Measurements from ENCODE around the gene FBXL16. TPM values are rescaled to one million over a fixed set of nuclear protein-coding genes. Genes with fewer than 3 reads are reported as not detected.

The FBXL16 gene
- total RNA-seq, 4 donors from 2014 or later, result 2.2 to 8.4 (median 3.7) TPM

DNA sequence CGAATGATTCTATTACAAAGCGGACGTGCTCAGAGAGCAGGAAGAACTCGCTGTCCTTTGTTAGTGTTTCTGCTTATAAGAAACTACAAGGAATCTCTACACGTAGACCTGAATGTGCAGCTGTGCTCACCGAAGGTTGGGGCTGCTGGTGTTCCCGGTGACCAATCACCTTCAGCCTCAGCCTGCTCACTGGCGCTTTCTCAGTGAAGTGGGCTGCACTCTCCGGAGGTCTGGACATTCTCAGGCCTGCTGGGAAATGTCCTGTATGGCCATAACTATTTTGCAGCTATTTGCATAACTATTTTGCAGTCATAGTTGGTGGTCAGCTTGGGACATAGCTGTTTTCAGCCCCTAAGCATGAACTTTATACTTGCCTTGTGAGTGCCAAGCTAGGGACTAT is 44.9 kb upstream of the FBXL16 start:
- H3K36me3 ChIP-seq, result no peaks in the 10 kb centered on the region
- H3K4me3 ChIP-seq, result no peak overlapping the region
- peaks cover 0 to 23% (median 0%) of the 10 kb centered on the region in 3 donors for H3K4me1 ChIP-seq
- TF ChIP-seq CTCF (IDR thresholded peaks at IDR 0.05) (no peak), POLR2A (IDR thresholded peaks at IDR 0.05) (no peak)
- WGBS, 2 donors, result 55 to 67% methylated on average over 7 to 9 of the region's 9 CpGs
- H3K27ac ChIP-seq, result no peak overlapping the region
- peaks cover 0 to 53% (median 0%) of the 10 kb centered on the region in 4 donors for H3K27me3 ChIP-seq
- H3K9me3 ChIP-seq, result no peaks in the 10 kb centered on the region
- no peak for DNase-seq
- intact Hi-C loops (cut with DNase I), result no loop called here

- TF ChIP-seq CTCF (IDR thresholded peaks at IDR 0.05) (no peak), POLR2A (IDR thresholded peaks at IDR 0.05) (no peak)
- Histone ChIP-seq H3K4me1 (peaks cover 0 to 14% (median 0%) of the 10 kb centered on the region in 3 donors), H3K27me3 (peaks cover 0 to 45% (median 0%) of the 10 kb centered on the region in 4 donors), H3K4me3 (no peak overlapping the region), H3K9me3 (no peaks in the 10 kb centered on the region), H3K36me3 (no peaks in the 10 kb centered on the region), H3K27ac (no peak overlapping the region)
- 64 to 78% methylated on average over 6 of the region's 6 CpGs for WGBS, 2 donors
- no peak for DNase-seq
- intact Hi-C loops (cut with DNase I), result no loop called here
Observed at GRCh38 chr16:749010-749409, 43.4 kb upstream of the FBXL16 start.

DNA sequence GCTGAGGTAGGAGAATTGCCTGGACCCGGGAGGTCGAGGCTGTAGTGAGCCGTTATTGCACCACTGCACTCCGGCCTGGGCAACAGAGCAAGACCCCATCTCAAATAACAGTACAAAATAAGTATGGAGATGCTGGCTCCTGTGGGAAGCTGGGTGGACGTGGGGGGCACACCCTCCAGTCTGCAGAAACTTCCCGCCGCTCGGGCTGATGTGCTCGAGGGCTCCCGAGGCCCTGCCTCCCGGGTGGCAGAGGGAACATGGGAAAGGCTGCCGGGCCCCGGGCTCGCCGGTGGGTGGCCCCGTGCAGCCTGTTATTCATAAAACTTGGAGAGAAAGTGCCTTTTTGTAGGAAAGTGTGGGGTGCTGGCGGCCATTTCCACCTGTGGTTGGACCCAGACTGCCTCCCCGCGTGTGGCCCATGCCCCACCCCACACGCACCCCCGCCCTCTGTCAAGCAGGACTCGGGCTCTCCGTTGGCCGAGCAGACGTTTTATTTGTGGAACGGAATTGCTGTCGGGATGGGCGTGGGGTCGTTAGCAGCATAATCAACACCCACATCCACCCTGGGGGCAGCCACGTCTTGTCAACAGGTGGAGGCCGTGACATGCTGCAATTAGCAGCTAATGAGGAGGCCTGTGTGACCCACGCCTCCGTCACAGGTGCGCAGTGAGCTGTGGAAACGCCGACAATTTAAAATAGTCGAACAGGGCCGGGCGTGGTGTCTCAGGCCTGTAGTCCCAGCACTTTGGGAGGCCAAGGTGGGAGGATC is 42.6 kb upstream of the FBXL16 start:
- Histone ChIP-seq H3K9me3 (no peaks in the 10 kb centered on the region), H3K27ac (no peak overlapping the region), H3K4me1 (peaks cover 0 to 14% (median 0%) of the 10 kb centered on the region in 3 donors), H3K27me3 (peaks cover 0 to 41% (median 0%) of the 10 kb centered on the region in 4 donors), H3K36me3 (no peaks in the 10 kb centered on the region), H3K4me3 (no peak overlapping the region)
- intact Hi-C loops (cut with DNase I), result no loop called here
- TF ChIP-seq CTCF (IDR thresholded peaks at IDR 0.05) (no peak), POLR2A (IDR thresholded peaks at IDR 0.05) (no peak)
- 81 to 92% methylated on average over 13 to 14 of the region's 39 CpGs for WGBS, 2 donors
- no peak for DNase-seq

- 47 to 80% methylated on average over 3 to 7 of the region's 13 CpGs for whole genome bisulfite sequencing, 2 donors
- H3K27me3 ChIP-seq, result peaks cover 0 to 26% (median 0%) of the 10 kb centered on the region in 4 donors
- intact Hi-C loops (cut with DNase I), result no loop called here
- TF ChIP-seq CTCF (IDR thresholded peaks at IDR 0.05) (no peak), POLR2A (IDR thresholded peaks at IDR 0.05) (no peak)
- no peaks in the 10 kb centered on the region for H3K36me3 ChIP-seq
- H3K9me3 ChIP-seq, result no peaks in the 10 kb centered on the region
- DNase-seq, result no peak
- H3K27ac ChIP-seq, result no peak overlapping the region
- H3K4me3 ChIP-seq, result no peak overlapping the region
- peaks cover 0 to 7% (median 0%) of the 10 kb centered on the region in 3 donors for H3K4me1 ChIP-seq
Observed at GRCh38 chr16:746637-747036, 41.0 kb upstream of the FBXL16 start.

DNA sequence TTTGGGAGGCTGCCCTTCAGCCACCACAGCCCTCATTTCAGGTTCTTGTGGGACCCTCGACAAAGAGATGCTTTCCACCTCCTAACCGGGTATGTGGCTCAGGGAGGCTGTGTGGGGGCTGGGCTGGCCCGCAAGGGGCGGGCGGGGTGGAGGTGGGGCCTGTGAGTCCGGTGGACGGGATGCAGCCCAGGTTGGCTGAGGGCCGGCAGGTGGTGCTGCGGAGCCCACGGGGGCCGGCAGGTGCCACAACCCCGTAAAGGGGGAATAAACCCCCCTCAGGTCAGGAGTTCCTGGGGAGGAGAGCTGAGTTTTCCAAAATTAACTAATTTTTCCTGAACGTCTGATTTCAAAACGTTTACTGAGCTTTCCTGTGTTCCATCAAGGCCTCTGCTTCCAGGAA is 40.1 kb upstream of the FBXL16 start:
- TF ChIP-seq POLR2A (IDR thresholded peaks at IDR 0.05), result no peak
- peak in 2 of 6 experiments; percentile 6 to 29 for TF ChIP-seq CTCF (IDR thresholded peaks at IDR 0.05)
- Histone ChIP-seq H3K36me3 (no peaks in the 10 kb centered on the region), H3K4me1 (peaks cover 0 to 10% (median 4%) of the 10 kb centered on the region in 3 donors), H3K9me3 (no peaks in the 10 kb centered on the region), H3K4me3 (no peak overlapping the region), H3K27ac (no peak overlapping the region), H3K27me3 (peaks cover 0 to 17% (median 0%) of the 10 kb centered on the region in 4 donors)
- no peak for DNase-seq
- intact Hi-C loops (cut with DNase I), result no loop called here
- 7 to 16% methylated on average over 7 to 10 of the region's 14 CpGs for WGBS, 2 donors

Data from esophagus squamous epithelium (tissue), 5 donors.